NCI-H1417 treated with DMSO at 0.1 percent for 48 hours (cell line): ENCODE results near the gene NHLRC3.
"Not testable (repeated sequence)": the region's sequence is repeated elsewhere in the genome, so short reads cannot be mapped to it uniquely, and the experiment has no call there.

Experiments used
- DNase-seq: peaks from one replicate; lab custom pipeline; 2025; lab: John Stamatoyannopoulos, UW

The NHLRC3 gene, protein sequence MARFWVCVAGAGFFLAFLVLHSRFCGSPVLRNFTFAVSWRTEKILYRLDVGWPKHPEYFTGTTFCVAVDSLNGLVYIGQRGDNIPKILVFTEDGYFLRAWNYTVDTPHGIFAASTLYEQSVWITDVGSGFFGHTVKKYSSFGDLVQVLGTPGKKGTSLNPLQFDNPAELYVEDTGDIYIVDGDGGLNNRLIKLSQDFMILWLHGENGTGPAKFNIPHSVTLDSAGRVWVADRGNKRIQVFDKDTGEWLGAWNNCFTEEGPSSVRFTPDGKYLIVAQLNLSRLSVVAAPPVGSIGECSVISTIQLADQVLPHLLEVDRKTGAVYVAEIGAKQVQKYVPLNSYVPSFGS

DNA sequence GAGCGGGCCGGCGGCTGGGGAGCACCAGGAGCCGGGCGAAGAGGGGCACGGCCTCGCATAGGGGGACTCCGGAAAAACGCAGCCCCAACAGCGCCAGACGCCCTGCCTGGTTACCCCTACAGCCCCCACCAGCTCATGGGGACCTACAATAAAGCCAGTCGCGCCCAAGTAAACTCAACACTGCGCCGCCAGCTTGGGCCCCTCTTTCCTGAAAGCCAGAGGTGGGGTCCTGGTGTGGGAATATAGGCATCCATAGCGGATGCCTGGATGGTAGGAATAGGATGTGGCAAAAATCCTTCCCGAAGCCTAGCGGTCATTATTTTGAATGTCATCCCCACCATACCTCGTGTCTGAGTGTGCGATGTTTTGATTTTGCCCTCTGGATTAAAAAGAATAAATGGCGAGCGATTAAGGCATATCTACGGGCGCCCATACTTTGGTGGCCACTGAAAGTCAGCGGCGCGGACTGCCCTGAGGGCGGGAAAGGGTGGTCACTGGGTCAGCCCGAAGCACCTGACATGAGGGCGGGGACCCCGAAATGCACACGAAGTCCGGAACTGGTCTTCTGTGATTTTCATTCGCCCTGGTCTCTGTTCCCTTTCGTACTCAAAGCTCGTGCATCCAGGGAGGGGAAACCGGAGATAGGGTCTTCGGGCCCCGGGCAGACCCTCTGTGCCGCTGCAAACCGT lies at the start of gene NHLRC3, which contains the start of gene PROSER1:
Gene NHLRC3, plus strand, starts transcription at position 577 of the 689 bp plus-strand sequence. CDS start 184 bp downstream, outside the sequence.
Gene PROSER1, minus strand, starts transcription at position 210 of the 689 bp plus-strand sequence. CDS start 847 bp downstream, outside the sequence.
- DNase-seq = peak; percentile 72

DNA sequence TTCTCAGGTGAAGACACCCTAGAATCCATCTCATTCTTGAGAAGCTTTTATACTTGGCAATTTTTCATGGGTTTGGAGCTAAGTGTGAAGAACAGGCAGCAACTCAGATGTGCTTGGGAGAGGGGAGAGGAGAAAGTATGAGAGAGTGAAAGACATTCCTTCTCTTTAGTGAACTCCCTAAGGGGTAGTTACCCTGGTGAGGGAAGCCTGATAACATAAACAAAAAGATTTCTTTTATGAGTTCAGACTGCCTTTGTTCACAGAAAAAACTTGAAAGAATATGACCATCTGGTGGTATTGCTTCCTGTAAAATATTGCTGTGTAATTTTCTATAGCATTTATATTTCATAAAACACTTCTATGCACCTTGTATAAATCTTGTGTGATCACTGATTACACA lies 47.6 kb upstream of the NHLRC3 start, which contains the start of gene STOML3:
Gene STOML3, minus strand, starts transcription at position 139 of the 400 bp plus-strand sequence. Its CDS starts 110 bp downstream, at position 29.
- no peak for DNase-seq

GRCh38 chr13:38993381-38993780 lies 44.9 kb upstream of the NHLRC3 start:
- no peak for DNase-seq

GRCh38 chr13:38998739-38999138 lies 39.5 kb upstream of the NHLRC3 start:
- no peak for DNase-seq

DNA sequence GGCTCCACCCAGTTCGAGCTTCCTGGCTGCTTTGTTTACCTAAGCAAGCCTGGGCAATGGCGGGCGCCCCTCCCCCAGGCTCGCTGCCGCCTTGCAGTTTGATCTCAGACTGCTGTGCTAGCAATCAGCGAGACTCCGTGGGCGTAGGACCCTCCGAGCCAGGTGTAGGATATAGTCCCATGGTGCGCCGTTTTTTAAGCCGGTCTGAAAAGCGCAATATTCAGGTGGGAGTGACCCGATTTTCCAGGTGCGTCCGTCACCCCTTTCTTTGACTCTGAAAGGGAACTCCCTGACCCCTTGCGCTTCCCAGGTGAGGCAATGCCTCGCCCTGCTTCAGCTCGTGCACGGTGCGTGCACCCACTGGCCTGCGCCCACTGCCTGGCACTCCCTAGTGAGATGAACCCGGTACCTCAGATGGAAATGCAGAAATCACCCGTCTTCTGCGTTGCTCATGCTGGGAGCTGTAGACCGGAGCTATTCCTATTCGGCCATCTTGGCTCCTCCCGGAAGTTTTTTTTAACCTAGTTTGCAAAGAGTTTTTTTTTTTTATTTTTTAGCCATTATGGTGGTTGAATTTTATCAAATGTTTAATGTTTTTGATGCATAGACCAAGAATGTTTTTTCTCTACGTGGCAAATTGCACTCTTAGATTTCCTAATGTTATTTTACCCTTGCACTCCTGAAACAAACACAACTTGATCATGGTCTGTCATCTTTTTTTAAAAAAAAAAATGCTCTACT lies 31.7 kb upstream of the NHLRC3 start:
- DNase-seq = not testable (repeated sequence)

DNA sequence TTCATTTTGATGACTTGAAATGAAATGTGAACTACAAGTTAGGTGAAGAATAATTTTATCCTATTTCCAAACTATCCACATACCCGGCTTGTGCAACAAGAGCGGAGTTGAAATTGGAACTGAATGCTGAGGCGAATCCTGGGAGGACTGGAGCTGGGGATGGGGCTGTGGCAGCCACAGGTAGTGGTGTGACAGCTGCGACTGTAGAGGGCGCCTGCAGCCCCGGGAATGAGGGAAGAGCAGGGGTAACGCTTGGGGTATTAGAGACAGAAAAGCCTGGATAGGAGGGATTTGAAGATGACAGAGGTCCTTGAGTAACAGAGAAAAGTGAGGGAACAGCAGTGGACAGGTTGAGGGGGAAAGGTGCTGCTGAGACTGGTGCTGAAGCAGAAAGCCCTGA lies 25.6 kb upstream of the NHLRC3 start:
- DNase-seq = no peak

DNA sequence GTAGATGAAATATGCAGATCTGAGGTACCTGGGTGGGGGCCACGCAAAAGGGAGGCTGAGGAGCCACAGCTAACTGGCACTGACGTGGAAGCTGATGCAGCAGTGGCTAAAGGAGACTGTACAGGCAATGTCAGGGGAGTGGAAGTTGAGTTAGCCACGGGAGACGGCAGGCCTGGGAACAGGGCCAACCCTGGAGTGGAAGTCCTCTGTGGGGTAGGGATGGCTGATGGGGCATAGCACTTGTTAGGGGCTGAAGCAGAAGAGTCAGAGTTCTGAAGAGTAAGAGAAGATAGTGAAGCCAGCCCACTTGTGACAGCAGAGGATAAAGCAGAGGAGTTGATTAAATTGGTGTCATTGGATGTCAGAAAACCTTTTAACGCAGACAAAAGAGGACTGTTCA lies 24.8 kb upstream of the NHLRC3 start:
- DNase-seq = no peak

- DNase-seq = no peak
Measured at GRCh38 chr13:39016087-39016486, 22.2 kb upstream of the NHLRC3 start.

GRCh38 chr13:39016787-39017186 lies 21.5 kb upstream of the NHLRC3 start:
- DNase-seq = no peak

GRCh38 chr13:39020853-39021462 lies 17.3 kb upstream of the NHLRC3 start:
- no peak for DNase-seq

GRCh38 chr13:39023316-39023715 lies 14.9 kb upstream of the NHLRC3 start:
- DNase-seq = no peak

DNA sequence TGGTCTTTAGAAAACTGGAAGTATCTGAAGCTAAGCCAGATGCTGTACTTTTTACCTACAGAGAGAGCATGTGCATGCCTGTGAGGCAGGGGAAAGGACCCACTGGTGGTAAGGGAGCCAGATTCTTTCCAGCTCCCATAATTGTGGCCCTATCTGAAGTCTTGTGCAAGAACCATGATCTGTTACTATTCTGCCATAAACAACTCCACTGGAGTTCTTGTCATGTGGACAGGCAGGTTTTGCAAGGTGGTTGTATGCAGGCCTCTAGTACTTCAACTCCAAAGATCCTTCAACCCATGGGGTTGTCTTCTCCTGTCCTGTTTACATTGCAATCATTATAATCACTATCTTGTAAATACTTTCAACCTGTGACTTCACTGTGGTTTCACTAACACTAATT lies 14.5 kb upstream of the NHLRC3 start:
- DNase-seq = no peak

DNA sequence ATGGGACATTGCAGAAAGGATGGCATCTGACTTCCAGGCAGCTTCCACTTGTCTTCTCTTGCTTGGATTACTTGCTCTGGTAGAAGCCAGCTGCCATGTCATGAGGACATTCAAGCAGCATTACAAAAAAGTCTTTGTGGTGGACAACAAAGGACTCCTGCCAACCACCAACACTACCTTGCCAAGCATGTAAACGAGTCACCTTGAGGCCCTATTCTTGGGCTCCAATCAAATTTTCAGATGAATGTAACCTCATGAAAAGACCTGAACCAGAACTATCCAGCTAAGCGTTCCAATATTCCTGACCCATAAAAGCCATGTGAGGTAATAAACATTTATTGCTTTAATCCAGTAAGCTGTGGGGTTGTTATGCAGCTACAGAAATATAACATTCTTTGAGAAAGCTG lies 12.8 kb upstream of the NHLRC3 start:
- no peak for DNase-seq

DNA sequence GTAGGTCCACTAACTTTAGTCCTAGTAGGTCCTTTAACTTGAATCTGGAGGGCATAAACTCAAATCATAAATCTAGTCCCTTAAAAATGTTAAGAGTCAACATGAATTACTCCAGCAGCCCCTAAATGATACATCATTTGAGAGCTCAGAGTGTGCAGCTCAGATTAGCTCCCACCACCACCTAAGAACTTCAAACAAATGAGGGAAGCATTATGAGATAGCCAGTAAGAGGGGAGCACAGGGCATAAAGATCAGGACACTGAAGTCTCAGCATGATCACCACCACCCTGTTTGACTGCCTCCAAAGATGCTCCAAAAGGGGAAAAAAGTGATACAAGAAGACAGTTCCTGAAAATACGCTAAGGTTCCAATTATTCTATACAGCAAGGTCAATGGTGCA lies 6.1 kb upstream of the NHLRC3 start:
- no peak for DNase-seq

DNA sequence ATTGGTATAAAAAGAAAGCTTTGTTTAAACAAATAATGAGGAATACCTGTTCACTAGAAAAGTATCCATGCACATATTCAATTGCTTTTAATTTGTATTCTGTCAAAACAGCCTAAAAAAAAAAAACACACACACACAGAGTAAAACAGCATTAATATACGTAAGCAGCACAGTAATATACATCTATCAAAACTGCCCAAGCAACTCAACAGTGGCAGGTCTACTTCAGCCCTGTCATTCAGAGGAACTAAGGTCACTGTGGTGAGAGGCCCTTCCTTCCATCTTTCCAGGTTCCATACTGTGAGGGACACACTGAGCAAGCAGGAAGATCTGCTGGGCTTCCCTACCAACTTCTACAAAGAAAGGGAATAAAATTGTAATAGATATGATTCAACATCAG lies 4.2 kb upstream of the NHLRC3 start:
- no peak for DNase-seq

- DNase-seq = no peak
Measured at GRCh38 chr13:39035204-39035603, 3.1 kb upstream of the NHLRC3 start.

GRCh38 chr13:39035799-39036198 lies 2.5 kb upstream of the NHLRC3 start:
- DNase-seq = no peak

DNA sequence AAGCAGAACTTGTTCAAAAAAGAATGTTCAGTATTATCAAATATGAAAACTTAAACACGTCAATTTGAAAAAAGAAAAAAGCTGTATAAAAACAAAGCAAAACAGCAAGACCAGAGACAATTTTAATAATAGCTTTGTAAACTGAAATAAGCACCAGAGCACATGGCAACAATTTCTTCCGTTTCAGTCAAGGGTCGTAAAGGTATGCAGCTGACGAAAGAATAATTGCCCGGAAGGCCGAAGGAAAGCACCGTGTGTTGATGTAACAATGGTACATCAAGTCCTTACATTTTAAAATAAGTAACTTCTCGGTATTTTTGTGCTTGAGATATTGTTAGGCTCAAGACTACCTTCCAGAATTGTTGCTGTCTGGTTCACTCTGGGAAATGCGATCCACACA lies 2.0 kb upstream of the NHLRC3 start:
- peak; percentile 13 for DNase-seq

GRCh38 chr13:39037410-39037879 lies 811 bp upstream of the NHLRC3 start:
- DNase-seq = peak; percentile 23

DNA sequence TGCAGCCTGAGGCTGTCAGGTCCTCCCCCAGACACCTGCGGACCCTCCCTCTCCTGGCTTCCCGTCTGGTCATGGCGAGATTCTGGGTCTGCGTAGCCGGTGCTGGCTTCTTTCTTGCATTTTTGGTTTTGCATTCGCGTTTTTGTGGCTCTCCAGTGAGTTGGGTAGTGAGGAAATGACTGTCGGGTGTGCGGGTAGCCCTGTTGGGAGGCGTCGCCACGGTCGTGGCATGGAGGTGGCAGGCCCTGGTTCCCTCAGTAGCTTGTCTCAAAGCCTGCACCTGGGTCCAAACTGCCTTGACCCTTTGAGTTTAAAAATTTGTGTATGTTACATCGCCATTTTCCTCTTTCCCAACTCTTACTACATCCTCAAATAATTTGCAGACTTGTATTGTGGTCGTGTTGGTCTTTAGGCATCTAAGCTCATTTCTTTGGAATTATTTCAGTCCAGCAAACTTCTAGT lies 344 bp downstream of the NHLRC3 start:
- no peak for DNase-seq

DNA sequence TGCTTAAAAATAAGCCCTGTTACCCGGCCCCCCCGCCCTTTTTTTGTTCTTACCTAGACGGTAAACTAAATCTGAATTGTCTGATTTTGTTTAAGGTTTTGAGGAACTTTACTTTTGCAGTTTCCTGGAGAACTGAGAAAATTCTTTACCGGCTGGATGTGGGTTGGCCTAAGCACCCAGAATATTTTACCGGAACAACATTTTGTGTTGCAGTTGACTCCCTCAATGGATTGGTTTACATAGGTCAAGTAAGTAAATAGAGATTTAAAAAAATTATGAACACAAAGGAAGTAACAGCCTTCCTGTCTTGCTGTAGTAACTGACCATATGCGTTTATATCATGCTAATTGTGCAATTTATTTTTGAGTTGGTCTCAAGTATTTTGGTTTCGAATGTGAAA lies 785 bp downstream of the NHLRC3 start:
- DNase-seq = no peak

DNA sequence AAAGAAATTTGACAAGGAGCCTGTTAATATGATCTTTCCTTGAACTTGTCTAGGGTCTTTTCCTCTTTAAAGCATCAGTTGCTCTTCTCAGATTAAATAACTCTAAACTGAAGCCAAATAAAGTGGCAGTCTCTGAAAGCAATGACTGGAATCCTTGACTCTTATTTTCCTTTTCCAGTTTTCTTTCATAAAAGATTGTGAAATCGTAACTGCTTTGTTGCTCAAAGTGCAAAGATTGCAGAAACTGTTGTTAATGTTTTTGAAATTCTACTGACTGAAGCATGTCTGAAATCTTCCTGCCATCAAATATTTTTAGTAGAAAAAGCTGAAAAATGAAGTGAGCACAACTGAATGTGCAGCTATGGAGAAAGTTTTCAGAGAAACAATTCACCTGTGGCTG lies 1.9 kb downstream of the NHLRC3 start:
- no peak for DNase-seq
